Tibial artery (tissue), 4 donors: ENCODE data around the gene NT5DC2.

Experiments used
- DNase-seq, 2 donors: peaks; one replicate each; pipeline ENCODE4 v3.0.0-alpha.2; 2019
- H3K27ac ChIP-seq, 2 donors: fragments of 200-600 bp; sonication (generic) in 1 of 2; 1 replicate in 1 of 2; 2 replicates in 1 of 2; pipeline ENCODE4 v1.5.1; 2018 to 2019; ENCODE audit warnings: mild to moderate bottlenecking in 1 of 2
- H3K27me3 ChIP-seq, 2 donors: fragments of 200-600 bp; sonication (generic) in 1 of 2; one replicate each; pipeline versions ENCODE4 v1.5.1 to v1.6.0; 2016 to 2019
- H3K36me3 ChIP-seq, 3 donors: fragments of 200-600 bp; sonication (generic) in 2 of 3; one replicate each; pipeline ENCODE4 v1.5.1; 2016 to 2019; ENCODE audit warnings: mild to moderate bottlenecking in 2 of 3
- H3K4me1 ChIP-seq, 4 donors: fragments of 200-600 bp; sonication (generic) in 2 of 4; 1 replicate in 3 of 4; 2 replicates in 1 of 4; pipeline ENCODE4 v1.5.1; 2016 to 2019
- H3K4me3 ChIP-seq, 2 donors: fragments of 200-600 bp; sonication (generic) in 1 of 2; 1 replicate in 1 of 2; 2 replicates in 1 of 2; pipeline ENCODE4 v1.5.1; 2018 to 2019; ENCODE audit warnings: mild to moderate bottlenecking in 2 of 2
- H3K9me3 ChIP-seq, 3 donors: fragments of 200-600 bp; sonication (generic) in 1 of 3; one replicate each; pipeline ENCODE4 v1.5.1; 2016 to 2019
- CTCF ChIP-seq, 2 experiments: fragments of 200-600 bp in 1 of 2; fragments of 450-650 bp in 1 of 2; IDR thresholded peaks; one replicate each; pipeline ENCODE4 v1.5.1; 2017 to 2019; ENCODE audit warnings: antibody characterized with exemption in 2 of 2, mild to moderate bottlenecking in 1 of 2, moderate library complexity in 1 of 2
- intact Hi-C: fragments of 100-400 bp; cut with DNase I; formaldehyde crosslinking; loops from one replicate; pipeline ENCODE4 v1.15.0; 2023; ENCODE audit warnings: low total_unique reads

The NT5DC2 gene

GRCh38 chr3:52514576-52514975, 19.1 kb downstream of the NT5DC2 start:
- no peak for TF ChIP-seq CTCF (IDR thresholded peaks at IDR 0.05)
- Histone ChIP-seq H3K4me3 (no peak overlapping the region), H3K9me3 (no peaks in the 10 kb centered on the region), H3K27ac (no peak overlapping the region), H3K4me1 (peaks cover 0 to 6% (median 2%) of the 10 kb centered on the region in 4 donors), H3K27me3 (no peaks in the 10 kb centered on the region), H3K36me3 (no peaks in the 10 kb centered on the region)
- intact Hi-C loops = no loop called here
- no peak for DNase-seq

DNA sequence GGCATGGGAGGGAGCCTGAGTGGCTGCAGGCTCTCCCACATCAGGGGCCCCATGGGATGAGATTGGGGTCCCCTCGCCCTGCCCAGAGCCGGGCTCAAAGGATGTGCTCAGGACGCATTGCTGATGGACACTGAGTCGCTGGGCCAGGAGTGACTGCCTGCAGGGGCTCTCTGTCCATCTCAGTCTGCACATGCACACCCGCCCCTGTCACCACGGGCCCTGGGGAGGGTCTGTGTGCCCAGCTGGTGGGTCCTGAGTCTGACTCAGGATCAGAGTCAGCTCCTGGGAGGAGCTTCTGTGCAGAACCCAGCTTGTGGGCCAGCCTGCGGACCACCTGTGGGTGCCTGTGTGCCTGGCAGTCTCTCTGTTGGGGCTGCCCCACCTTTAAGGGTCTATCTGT, 20.4 kb downstream of the NT5DC2 start:
- no peak for TF ChIP-seq CTCF (IDR thresholded peaks at IDR 0.05)
- no peak for DNase-seq
- Histone ChIP-seq H3K9me3 (no peaks in the 10 kb centered on the region), H3K27me3 (no peaks in the 10 kb centered on the region), H3K36me3 (no peaks in the 10 kb centered on the region), H3K4me1 (no peaks in the 10 kb centered on the region), H3K4me3 (no peak overlapping the region), H3K27ac (no peak overlapping the region)
- intact Hi-C loops = no loop called here

DNA sequence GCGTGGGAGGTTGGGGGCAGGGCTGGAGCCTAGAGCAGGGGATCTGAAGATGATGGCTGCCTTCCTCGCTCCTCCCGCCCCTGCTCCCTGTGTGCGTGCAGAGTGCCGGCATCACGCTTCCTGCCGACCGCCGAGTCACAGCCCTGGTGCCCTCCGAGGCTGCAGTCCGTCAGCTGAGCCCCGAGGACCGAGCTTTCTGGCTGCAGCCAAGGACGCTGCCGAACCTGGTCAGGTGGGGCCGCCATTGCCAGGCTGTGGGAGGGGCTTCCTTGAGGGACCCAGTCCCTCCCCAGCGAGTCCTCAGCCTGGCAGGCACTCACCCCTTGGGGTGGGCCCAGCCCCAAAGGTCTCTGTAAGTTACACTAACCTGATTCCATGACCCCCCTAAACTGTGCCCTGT, 20.9 kb downstream of the NT5DC2 start:
- Histone ChIP-seq H3K27ac (no peak overlapping the region), H3K4me3 (no peak overlapping the region), H3K4me1 (no peaks in the 10 kb centered on the region), H3K9me3 (no peaks in the 10 kb centered on the region), H3K27me3 (no peaks in the 10 kb centered on the region), H3K36me3 (no peaks in the 10 kb centered on the region)
- no peak for DNase-seq
- intact Hi-C loops = no loop called here
- no peak for TF ChIP-seq CTCF (IDR thresholded peaks at IDR 0.05)

GRCh38 chr3:52512105-52512504, 21.6 kb downstream of the NT5DC2 start:
- no peaks in the 10 kb centered on the region for H3K27me3 ChIP-seq
- no peaks in the 10 kb centered on the region for H3K9me3 ChIP-seq
- no peak for DNase-seq
- no peaks in the 10 kb centered on the region for H3K36me3 ChIP-seq
- no peak overlapping the region for H3K4me3 ChIP-seq
- TF ChIP-seq CTCF (IDR thresholded peaks at IDR 0.05) = no peak
- intact Hi-C loops = no loop called here
- H3K4me1 ChIP-seq = no peaks in the 10 kb centered on the region
- H3K27ac ChIP-seq = no peak overlapping the region

DNA sequence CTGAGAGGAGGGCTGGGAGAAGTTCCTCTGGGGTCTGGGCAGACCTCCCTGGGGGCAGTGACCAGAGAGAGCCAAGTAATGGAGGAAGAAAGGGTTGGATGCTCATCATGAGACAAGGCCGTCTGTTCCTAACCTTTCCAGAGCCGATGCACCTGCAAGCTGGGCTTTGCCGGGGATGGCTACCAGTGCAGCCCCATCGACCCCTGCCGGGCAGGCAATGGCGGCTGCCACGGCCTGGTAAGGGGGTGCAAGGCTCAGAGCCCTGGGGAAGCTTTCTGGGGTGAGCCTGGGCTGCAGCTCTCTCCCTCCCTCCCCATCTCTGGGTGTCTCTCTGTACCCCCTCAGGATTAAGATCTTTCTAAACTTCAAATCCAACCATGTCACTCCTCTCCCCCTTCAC, 22.1 kb downstream of the NT5DC2 start:
- Histone ChIP-seq H3K4me1 (no peaks in the 10 kb centered on the region), H3K36me3 (no peaks in the 10 kb centered on the region), H3K9me3 (no peaks in the 10 kb centered on the region), H3K27ac (no peak overlapping the region), H3K4me3 (no peak overlapping the region), H3K27me3 (no peaks in the 10 kb centered on the region)
- no peak for TF ChIP-seq CTCF (IDR thresholded peaks at IDR 0.05)
- intact Hi-C loops = no loop called here
- no peak for DNase-seq

GRCh38 chr3:52509753-52510328, 23.8 kb downstream of the NT5DC2 start:
- no peak for DNase-seq
- Histone ChIP-seq H3K36me3 (peaks cover 0 to 4% (median 0%) of the 10 kb centered on the region in 3 donors), H3K4me3 (no peak overlapping the region), H3K27me3 (no peaks in the 10 kb centered on the region), H3K27ac (no peak overlapping the region), H3K9me3 (no peaks in the 10 kb centered on the region), H3K4me1 (no peaks in the 10 kb centered on the region)
- intact Hi-C loops = no loop called here
- no peak for TF ChIP-seq CTCF (IDR thresholded peaks at IDR 0.05)
